ENCODE results near the gene ATP2B1.

The ATP2B1 gene

GRCh38 chr12:89621521-89621920, 87.1 kb downstream of the ATP2B1 start:
- Histone ChIP-seq H3K4me3 (ENCODE audit: low read depth, low read length) (no peak overlapping the region), H2BK5ac (ENCODE audit: low read depth, low read length, poor library complexity) (no peak overlapping the region), H4K8ac (ENCODE audit: low read depth, low read length) (no peak overlapping the region), H3K4ac (ENCODE audit: low read depth, low read length) (no peak overlapping the region), H4K12ac (ENCODE audit: low read depth, low read length) (no peak overlapping the region), H3K79me2 (ENCODE audit: control insufficient read depth, insufficient read depth, low read length, poor library complexity) (no peaks in the 10 kb centered on the region), H2BK12ac (ENCODE audit: low read length) (no peak overlapping the region), H3K36me3 (ENCODE audit: control insufficient read depth in 1 of 2, insufficient read depth in 2 of 2, low read length in 2 of 2) (peaks cover 11 to 17% of the 10 kb centered on the region in 2 experiments), H3K23ac (ENCODE audit: low read length) (no peak overlapping the region), H3K9ac (ENCODE audit: low read length) (no peak overlapping the region), H2AK5ac (ENCODE audit: low read length) (no peak overlapping the region), H4K91ac (ENCODE audit: low read depth, low read length) (no peak overlapping the region), H3K79me1 (ENCODE audit: low read length) (no peaks in the 10 kb centered on the region), H2BK120ac (ENCODE audit: insufficient read depth, low read length, poor library complexity) (no peak overlapping the region), H3K18ac (ENCODE audit: low read length) (no peak overlapping the region), H3K27me3 (ENCODE audit: insufficient read depth, low read length) (no peaks in the 10 kb centered on the region), H3K4me2 (ENCODE audit: low read length) (no peak overlapping the region), H3K9me3 (ENCODE audit: insufficient read depth, low read depth, low read length) (no peaks in the 10 kb centered on the region), H3K4me1 (ENCODE audit: control insufficient read depth in 1 of 2, insufficient read depth in 2 of 2, low read length in 2 of 2) (no peaks in the 10 kb centered on the region), H3K27ac (ENCODE audit: low read depth, low read length) (no peak overlapping the region), H2AFZ (ENCODE audit: insufficient read depth, low read length, poor library complexity) (no peak overlapping the region), H3K14ac (ENCODE audit: low read length) (no peak overlapping the region)
- no CpG with 5 or more reads among the region's 1 CpG for WGBS (ENCODE audit: extremely low coverage, insufficient coverage, insufficient read length)
- DNase-seq: peak; percentile 24 to 90

- no peaks in the 10 kb centered on the region for H3K9me3 ChIP-seq (ENCODE audit: insufficient read depth, low read depth, low read length)
- no peak overlapping the region for H3K4me2 ChIP-seq (ENCODE audit: low read length)
- H3K4me1 ChIP-seq (ENCODE audit: control insufficient read depth in 1 of 2, insufficient read depth in 2 of 2, low read length in 2 of 2): no peaks in the 10 kb centered on the region
- H3K4ac ChIP-seq (ENCODE audit: low read depth, low read length): no peak overlapping the region
- H4K12ac ChIP-seq (ENCODE audit: low read depth, low read length): no peak overlapping the region
- peaks cover 6 to 13% of the 10 kb centered on the region in 2 experiments for H3K36me3 ChIP-seq (ENCODE audit: control insufficient read depth in 1 of 2, insufficient read depth in 2 of 2, low read length in 2 of 2)
- H2BK120ac ChIP-seq (ENCODE audit: insufficient read depth, low read length, poor library complexity): no peak overlapping the region
- H3K4me3 ChIP-seq (ENCODE audit: low read depth, low read length): no peak overlapping the region
- no peak overlapping the region for H3K14ac ChIP-seq (ENCODE audit: low read length)
- no peak overlapping the region for H2AFZ ChIP-seq (ENCODE audit: insufficient read depth, low read length, poor library complexity)
- no CpG with 5 or more reads among the region's 2 CpGs for WGBS (ENCODE audit: extremely low coverage, insufficient coverage, insufficient read length)
- no peak overlapping the region for H3K9ac ChIP-seq (ENCODE audit: low read length)
- no peak overlapping the region for H3K18ac ChIP-seq (ENCODE audit: low read length)
- H4K8ac ChIP-seq (ENCODE audit: low read depth, low read length): no peak overlapping the region
- no peaks in the 10 kb centered on the region for H3K79me1 ChIP-seq (ENCODE audit: low read length)
- no peak overlapping the region for H2BK5ac ChIP-seq (ENCODE audit: low read depth, low read length, poor library complexity)
- H4K91ac ChIP-seq (ENCODE audit: low read depth, low read length): no peak overlapping the region
- no peak overlapping the region for H3K23ac ChIP-seq (ENCODE audit: low read length)
- no peaks in the 10 kb centered on the region for H3K79me2 ChIP-seq (ENCODE audit: control insufficient read depth, insufficient read depth, low read length, poor library complexity)
- no peak for DNase-seq
- no peak overlapping the region for H2AK5ac ChIP-seq (ENCODE audit: low read length)
- H2BK12ac ChIP-seq (ENCODE audit: low read length): no peak overlapping the region
- no peak overlapping the region for H3K27ac ChIP-seq (ENCODE audit: low read depth, low read length)
- no peaks in the 10 kb centered on the region for H3K27me3 ChIP-seq (ENCODE audit: insufficient read depth, low read length)
These were observed 88.9 kb downstream of the ATP2B1 start for GRCh38 chr12:89619764-89620163.

- WGBS (ENCODE audit: extremely low coverage, insufficient coverage, insufficient read length): no CpG with 5 or more reads among the region's 2 CpGs
These were observed 90.3 kb downstream of the ATP2B1 start for GRCh38 chr12:89618113-89618862.

GRCh38 chr12:89610366-89610765, 98.3 kb downstream of the ATP2B1 start:
- WGBS (ENCODE audit: extremely low coverage, insufficient coverage, insufficient read length): no CpG with 5 or more reads among the region's 3 CpGs
- Histone ChIP-seq H3K36me3 (ENCODE audit: control insufficient read depth in 1 of 2, insufficient read depth in 2 of 2, low read length in 2 of 2) (peaks cover 12 to 23% of the 10 kb centered on the region in 2 experiments), H2BK12ac (ENCODE audit: low read length) (no peak overlapping the region), H3K27ac (ENCODE audit: low read depth, low read length) (no peak overlapping the region), H3K4me1 (ENCODE audit: control insufficient read depth in 1 of 2, insufficient read depth in 2 of 2, low read length in 2 of 2) (no peaks in the 10 kb centered on the region), H3K4ac (ENCODE audit: low read depth, low read length) (no peak overlapping the region), H3K14ac (ENCODE audit: low read length) (no peak overlapping the region), H4K91ac (ENCODE audit: low read depth, low read length) (no peak overlapping the region), H3K18ac (ENCODE audit: low read length) (no peak overlapping the region), H4K8ac (ENCODE audit: low read depth, low read length) (no peak overlapping the region), H3K9ac (ENCODE audit: low read length) (no peak overlapping the region), H3K27me3 (ENCODE audit: insufficient read depth, low read length) (no peaks in the 10 kb centered on the region), H3K23ac (ENCODE audit: low read length) (no peak overlapping the region), H3K9me3 (ENCODE audit: insufficient read depth, low read depth, low read length) (no peaks in the 10 kb centered on the region), H3K79me1 (ENCODE audit: low read length) (no peaks in the 10 kb centered on the region), H2BK120ac (ENCODE audit: insufficient read depth, low read length, poor library complexity) (no peak overlapping the region), H3K4me2 (ENCODE audit: low read length) (no peak overlapping the region), H3K4me3 (ENCODE audit: low read depth, low read length) (no peak overlapping the region), H2AK5ac (ENCODE audit: low read length) (no peak overlapping the region), H2BK5ac (ENCODE audit: low read depth, low read length, poor library complexity) (no peak overlapping the region), H2AFZ (ENCODE audit: insufficient read depth, low read length, poor library complexity) (no peak overlapping the region), H3K79me2 (ENCODE audit: control insufficient read depth, insufficient read depth, low read length, poor library complexity) (no peaks in the 10 kb centered on the region), H4K12ac (ENCODE audit: low read depth, low read length) (no peak overlapping the region)
- DNase-seq: peak; percentile 40 to 91

More at GRCh38 chr12:89618113-89618862, 90.3 kb downstream of the ATP2B1 start:
- no peak overlapping the region for H3K23ac ChIP-seq (ENCODE audit: low read length)
- no peak for DNase-seq
- H3K36me3 ChIP-seq (ENCODE audit: control insufficient read depth in 1 of 2, insufficient read depth in 2 of 2, low read length in 2 of 2): peaks cover 7 to 10% of the 10 kb centered on the region in 2 experiments
- H3K4me1 ChIP-seq (ENCODE audit: control insufficient read depth in 1 of 2, insufficient read depth in 2 of 2, low read length in 2 of 2): no peaks in the 10 kb centered on the region
- no peaks in the 10 kb centered on the region for H3K79me1 ChIP-seq (ENCODE audit: low read length)
- H4K91ac ChIP-seq (ENCODE audit: low read depth, low read length): no peak overlapping the region
- no peak overlapping the region for H4K8ac ChIP-seq (ENCODE audit: low read depth, low read length)
- no peak overlapping the region for H3K4me2 ChIP-seq (ENCODE audit: low read length)
- H2BK12ac ChIP-seq (ENCODE audit: low read length): no peak overlapping the region
- H3K4ac ChIP-seq (ENCODE audit: low read depth, low read length): no peak overlapping the region
- H2BK5ac ChIP-seq (ENCODE audit: low read depth, low read length, poor library complexity): no peak overlapping the region
- no peak overlapping the region for H3K14ac ChIP-seq (ENCODE audit: low read length)
- no peaks in the 10 kb centered on the region for H3K79me2 ChIP-seq (ENCODE audit: control insufficient read depth, insufficient read depth, low read length, poor library complexity)
- no peak overlapping the region for H3K18ac ChIP-seq (ENCODE audit: low read length)
- H3K27ac ChIP-seq (ENCODE audit: low read depth, low read length): no peak overlapping the region
- H3K9me3 ChIP-seq (ENCODE audit: insufficient read depth, low read depth, low read length): no peaks in the 10 kb centered on the region
- H4K12ac ChIP-seq (ENCODE audit: low read depth, low read length): no peak overlapping the region
- no peak overlapping the region for H2AFZ ChIP-seq (ENCODE audit: insufficient read depth, low read length, poor library complexity)
- no peak overlapping the region for H2AK5ac ChIP-seq (ENCODE audit: low read length)
- H3K4me3 ChIP-seq (ENCODE audit: low read depth, low read length): no peak overlapping the region
- no peaks in the 10 kb centered on the region for H3K27me3 ChIP-seq (ENCODE audit: insufficient read depth, low read length)
- H3K9ac ChIP-seq (ENCODE audit: low read length): no peak overlapping the region
- no peak overlapping the region for H2BK120ac ChIP-seq (ENCODE audit: insufficient read depth, low read length, poor library complexity)

All from trophoblast cell (in vitro differentiated cells and primary cell).